Measurements from ENCODE around the gene ANLN. TPM values are rescaled to one million over a fixed set of nuclear protein-coding genes. Genes with fewer than 3 reads are reported as not detected.

Gene ANLN
- total and polyA plus RNA-seq, 2 experiments from 2014 or later, result 26.9 to 66.7 TPM

DNA sequence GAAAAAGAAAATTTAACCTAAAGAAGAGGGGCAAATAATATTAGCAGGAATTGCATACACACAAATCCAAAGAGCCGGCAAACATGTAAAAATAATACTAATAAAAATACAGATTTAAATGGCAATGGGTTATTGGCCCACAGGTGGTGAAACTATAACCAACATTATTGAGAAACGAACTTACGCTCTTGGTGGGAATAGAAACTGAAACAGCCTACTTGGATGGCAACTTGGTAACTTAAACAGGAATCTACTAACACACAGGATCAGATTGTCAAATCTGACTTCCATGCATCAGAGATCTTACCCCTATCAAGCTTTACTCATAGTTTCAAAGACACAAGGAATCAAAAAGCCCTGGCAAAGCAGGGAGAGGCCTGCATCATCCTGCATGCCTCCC lies 66.5 kb downstream of the ANLN start (continued):
- no peak for TF ChIP-seq STAT1 (IDR thresholded peaks at IDR 0.05; ENCODE audit: unreplicated experiment)
- TF ChIP-seq ZNF331 (CRISPR knock-in tag; IDR thresholded peaks at IDR 0.05; ENCODE audit: low read depth), result no peak
- TF ChIP-seq EZH2 (IDR thresholded peaks at IDR 0.05; ENCODE audit: low read depth, unreplicated experiment), result no peak
- TF ChIP-seq NANOG (IDR thresholded peaks at IDR 0.05; ENCODE audit: borderline replicate concordance), result no peak

DNA sequence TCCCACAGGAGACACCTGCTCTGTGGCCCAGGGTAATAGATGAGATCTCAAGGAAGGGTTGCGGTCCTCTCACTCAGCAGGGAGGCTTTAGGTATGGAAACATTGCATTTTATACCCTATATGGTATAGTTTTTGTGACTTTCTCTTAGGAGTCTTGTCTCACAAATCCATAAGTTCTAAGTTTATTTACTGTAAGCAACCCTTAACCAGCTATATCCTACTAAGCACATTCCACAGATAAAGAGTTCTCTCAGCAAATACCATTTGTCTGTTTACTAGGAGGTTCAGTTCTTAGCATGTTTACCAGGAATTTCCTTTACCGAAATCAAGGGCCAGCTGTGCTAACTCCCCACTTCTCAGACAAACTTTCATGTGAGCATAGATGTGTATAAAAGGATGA lies 66.9 kb downstream of the ANLN start:
- no peaks in the 10 kb centered on the region for H3F3A ChIP-seq (replicated peaks; ENCODE audit: low read depth)
- Mint-ChIP-seq H3K36me3 (ENCODE audit: low read depth) (peaks cover 22% of the 10 kb centered on the region; the same call in 2 of the 3 replicates), H3K27me3 (ENCODE audit: insufficient read depth, low read depth, poor library complexity) (no peaks in the 10 kb centered on the region), H3K4me3 (no peak overlapping the region), H3K9me3 (no peaks in the 10 kb centered on the region), H3K4me1 (no peaks in the 10 kb centered on the region), H3K27ac (no peak overlapping the region)
- TF ChIP-seq, protein P1, sequence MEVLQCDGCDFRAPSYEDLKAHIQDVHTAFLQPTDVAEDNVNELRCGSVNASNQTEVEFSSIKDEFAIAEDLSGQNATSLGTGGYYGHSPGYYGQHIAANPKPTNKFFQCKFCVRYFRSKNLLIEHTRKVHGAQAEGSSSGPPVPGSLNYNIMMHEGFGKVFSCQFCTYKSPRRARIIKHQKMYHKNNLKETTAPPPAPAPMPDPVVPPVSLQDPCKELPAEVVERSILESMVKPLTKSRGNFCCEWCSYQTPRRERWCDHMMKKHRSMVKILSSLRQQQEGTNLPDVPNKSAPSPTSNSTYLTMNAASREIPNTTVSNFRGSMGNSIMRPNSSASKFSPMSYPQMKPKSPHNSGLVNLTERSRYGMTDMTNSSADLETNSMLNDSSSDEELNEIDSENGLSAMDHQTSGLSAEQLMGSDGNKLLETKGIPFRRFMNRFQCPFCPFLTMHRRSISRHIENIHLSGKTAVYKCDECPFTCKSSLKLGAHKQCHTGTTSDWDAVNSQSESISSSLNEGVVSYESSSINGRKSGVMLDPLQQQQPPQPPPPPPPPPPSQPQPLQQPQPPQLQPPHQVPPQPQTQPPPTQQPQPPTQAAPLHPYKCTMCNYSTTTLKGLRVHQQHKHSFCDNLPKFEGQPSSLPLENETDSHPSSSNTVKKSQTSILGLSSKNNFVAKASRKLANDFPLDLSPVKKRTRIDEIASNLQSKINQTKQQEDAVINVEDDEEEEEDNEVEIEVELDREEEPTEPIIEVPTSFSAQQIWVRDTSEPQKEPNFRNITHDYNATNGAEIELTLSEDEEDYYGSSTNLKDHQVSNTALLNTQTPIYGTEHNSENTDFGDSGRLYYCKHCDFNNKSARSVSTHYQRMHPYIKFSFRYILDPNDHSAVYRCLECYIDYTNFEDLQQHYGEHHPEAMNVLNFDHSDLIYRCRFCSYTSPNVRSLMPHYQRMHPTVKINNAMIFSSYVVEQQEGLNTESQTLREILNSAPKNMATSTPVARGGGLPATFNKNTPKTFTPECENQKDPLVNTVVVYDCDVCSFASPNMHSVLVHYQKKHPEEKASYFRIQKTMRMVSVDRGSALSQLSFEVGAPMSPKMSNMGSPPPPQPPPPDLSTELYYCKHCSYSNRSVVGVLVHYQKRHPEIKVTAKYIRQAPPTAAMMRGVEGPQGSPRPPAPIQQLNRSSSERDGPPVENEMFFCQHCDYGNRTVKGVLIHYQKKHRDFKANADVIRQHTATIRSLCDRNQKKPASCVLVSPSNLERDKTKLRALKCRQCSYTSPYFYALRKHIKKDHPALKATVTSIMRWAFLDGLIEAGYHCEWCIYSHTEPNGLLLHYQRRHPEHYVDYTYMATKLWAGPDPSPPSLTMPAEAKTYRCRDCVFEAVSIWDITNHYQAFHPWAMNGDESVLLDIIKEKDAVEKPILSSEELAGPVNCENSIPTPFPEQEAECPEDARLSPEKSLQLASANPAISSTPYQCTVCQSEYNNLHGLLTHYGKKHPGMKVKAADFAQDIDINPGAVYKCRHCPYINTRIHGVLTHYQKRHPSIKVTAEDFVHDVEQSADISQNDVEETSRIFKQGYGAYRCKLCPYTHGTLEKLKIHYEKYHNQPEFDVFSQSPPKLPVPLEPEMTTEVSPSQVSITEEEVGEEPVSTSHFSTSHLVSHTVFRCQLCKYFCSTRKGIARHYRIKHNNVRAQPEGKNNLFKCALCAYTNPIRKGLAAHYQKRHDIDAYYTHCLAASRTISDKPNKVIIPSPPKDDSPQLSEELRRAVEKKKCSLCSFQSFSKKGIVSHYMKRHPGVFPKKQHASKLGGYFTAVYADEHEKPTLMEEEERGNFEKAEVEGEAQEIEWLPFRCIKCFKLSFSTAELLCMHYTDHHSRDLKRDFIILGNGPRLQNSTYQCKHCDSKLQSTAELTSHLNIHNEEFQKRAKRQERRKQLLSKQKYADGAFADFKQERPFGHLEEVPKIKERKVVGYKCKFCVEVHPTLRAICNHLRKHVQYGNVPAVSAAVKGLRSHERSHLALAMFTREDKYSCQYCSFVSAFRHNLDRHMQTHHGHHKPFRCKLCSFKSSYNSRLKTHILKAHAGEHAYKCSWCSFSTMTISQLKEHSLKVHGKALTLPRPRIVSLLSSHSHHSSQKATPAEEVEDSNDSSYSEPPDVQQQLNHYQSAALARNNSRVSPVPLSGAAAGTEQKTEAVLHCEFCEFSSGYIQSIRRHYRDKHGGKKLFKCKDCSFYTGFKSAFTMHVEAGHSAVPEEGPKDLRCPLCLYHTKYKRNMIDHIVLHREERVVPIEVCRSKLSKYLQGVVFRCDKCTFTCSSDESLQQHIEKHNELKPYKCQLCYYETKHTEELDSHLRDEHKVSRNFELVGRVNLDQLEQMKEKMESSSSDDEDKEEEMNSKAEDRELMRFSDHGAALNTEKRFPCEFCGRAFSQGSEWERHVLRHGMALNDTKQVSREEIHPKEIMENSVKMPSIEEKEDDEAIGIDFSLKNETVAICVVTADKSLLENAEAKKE (CRISPR knock-in tag; IDR thresholded peaks at IDR 0.05), result no peak
- TF ChIP-seq JUNB (IDR thresholded peaks at IDR 0.05; ENCODE audit: unreplicated experiment) (no peak), NANOG (IDR thresholded peaks at IDR 0.05; ENCODE audit: borderline replicate concordance) (no peak), EZH2 (IDR thresholded peaks at IDR 0.05; ENCODE audit: low read depth, unreplicated experiment) (no peak), POLR2AphosphoS5 (IDR thresholded peaks at IDR 0.05; ENCODE audit: low read depth) (no peak), STAT1 (IDR thresholded peaks at IDR 0.05; ENCODE audit: unreplicated experiment) (no peak), ZNF114 (CRISPR knock-in tag; IDR thresholded peaks at IDR 0.05) (no peak), ZNF331 (CRISPR knock-in tag; IDR thresholded peaks at IDR 0.05; ENCODE audit: low read depth) (no peak)
- TF ChIP-seq, protein P2, sequence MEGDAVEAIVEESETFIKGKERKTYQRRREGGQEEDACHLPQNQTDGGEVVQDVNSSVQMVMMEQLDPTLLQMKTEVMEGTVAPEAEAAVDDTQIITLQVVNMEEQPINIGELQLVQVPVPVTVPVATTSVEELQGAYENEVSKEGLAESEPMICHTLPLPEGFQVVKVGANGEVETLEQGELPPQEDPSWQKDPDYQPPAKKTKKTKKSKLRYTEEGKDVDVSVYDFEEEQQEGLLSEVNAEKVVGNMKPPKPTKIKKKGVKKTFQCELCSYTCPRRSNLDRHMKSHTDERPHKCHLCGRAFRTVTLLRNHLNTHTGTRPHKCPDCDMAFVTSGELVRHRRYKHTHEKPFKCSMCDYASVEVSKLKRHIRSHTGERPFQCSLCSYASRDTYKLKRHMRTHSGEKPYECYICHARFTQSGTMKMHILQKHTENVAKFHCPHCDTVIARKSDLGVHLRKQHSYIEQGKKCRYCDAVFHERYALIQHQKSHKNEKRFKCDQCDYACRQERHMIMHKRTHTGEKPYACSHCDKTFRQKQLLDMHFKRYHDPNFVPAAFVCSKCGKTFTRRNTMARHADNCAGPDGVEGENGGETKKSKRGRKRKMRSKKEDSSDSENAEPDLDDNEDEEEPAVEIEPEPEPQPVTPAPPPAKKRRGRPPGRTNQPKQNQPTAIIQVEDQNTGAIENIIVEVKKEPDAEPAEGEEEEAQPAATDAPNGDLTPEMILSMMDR (conservative IDR thresholded peaks at IDR 0.05; ENCODE audit: low read depth in 2 of 2), result no peak
- no peak overlapping the region for H2AFZ ChIP-seq
- DNase-seq (ENCODE audit: low spot score) (no peak), ATAC-seq (no peak)
- H3K36me3 ChIP-seq (ENCODE audit: insufficient read depth), result peaks cover 19% of the 10 kb centered on the region; the same call in 1 of the 2 replicates
- H3K4me2 ChIP-seq, result no peak overlapping the region
- no peaks in the 10 kb centered on the region for H4K20me1 ChIP-seq (replicated peaks; ENCODE audit: insufficient read depth)
- no peak overlapping the region for H3K4me3 ChIP-seq
- no peaks in the 10 kb centered on the region for H3K4me1 ChIP-seq (ENCODE audit: insufficient read depth)
- no peaks in the 10 kb centered on the region for H3K79me2 ChIP-seq (replicated peaks; ENCODE audit: insufficient read depth)
- no peaks in the 10 kb centered on the region for H3K9me2 ChIP-seq (ENCODE audit: insufficient read depth)
- no peaks in the 10 kb centered on the region for H3K27me3 ChIP-seq (ENCODE audit: insufficient read depth)
- no peak overlapping the region for H3K27ac ChIP-seq (ENCODE audit: low read depth)
